Measurements from ENCODE around the gene ATP8B3. TPM values are rescaled to one million over a fixed set of nuclear protein-coding genes. Genes with fewer than 3 reads are reported as not detected.
A peak's percentile ranks its signal among the peaks of the same experiment; 100 is the strongest.

Gene ATP8B3
- total and polyA plus RNA-seq, 9 of the 15 experiments (the other 6 are each of a cell fraction or from before 2014, with no cell fraction given) = 1.2 to 12.3 (median 3.8) TPM

DNA sequence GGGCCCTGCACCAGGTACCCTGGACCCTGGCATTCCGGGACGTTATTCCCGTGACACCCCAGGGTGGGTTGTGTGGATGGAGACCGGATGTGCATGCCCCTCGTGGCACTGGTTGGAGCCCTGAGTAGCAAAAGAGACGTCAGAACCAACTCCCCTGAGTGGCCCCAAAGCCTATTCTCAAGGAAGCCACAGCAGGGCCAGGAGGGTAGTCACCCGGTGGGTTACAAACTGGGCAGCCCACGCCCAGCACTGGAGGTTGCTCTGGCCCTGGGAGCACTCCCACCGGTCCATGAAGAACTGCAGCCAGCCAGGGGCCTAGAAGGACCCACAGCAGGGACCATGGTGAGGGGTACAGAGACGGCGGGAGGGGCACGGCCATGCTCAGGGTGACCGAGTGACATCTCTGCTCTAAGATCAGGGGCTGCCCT, 43.8 kb upstream of the ATP8B3 start (continued):
- TF ChIP-seq SREBF1 (IDR thresholded peaks at IDR 0.05; ENCODE audit: borderline replicate concordance, low read depth, low read length) (no peak), SAFB (IDR thresholded peaks at IDR 0.05; ENCODE audit: borderline replicate concordance, low read depth, low read length) (no peak), ZNF766 (CRISPR knock-in tag; conservative IDR thresholded peaks at IDR 0.05) (no peak), ZC3H4 (CRISPR knock-in tag; IDR thresholded peaks at IDR 0.05; ENCODE audit: borderline replicate concordance) (0 out of 2 replicates have a peak, but pooled peaks have one; percentile 65), FOXP1 (CRISPR knock-in tag; IDR thresholded peaks at IDR 0.05) (no peak), NCOA1 (IDR thresholded peaks at IDR 0.05; ENCODE audit: low read depth) (peak; percentile 15; the same call in 1 of the 2 replicates), BRF1 (IDR thresholded peaks at IDR 0.05; ENCODE audit: borderline replicate concordance, extremely low read depth, insufficient read length) (no peak), COPS2 (conservative IDR thresholded peaks at IDR 0.05) (no peak), GABPB2 (CRISPR knock-in tag; conservative IDR thresholded peaks at IDR 0.05) (no peak), ZFX (CRISPR knock-in tag; IDR thresholded peaks at IDR 0.05) (peak; percentile 47), FOXA3 (CRISPR knock-in tag; conservative IDR thresholded peaks at IDR 0.05 in 1 of 2, IDR thresholded peaks at IDR 0.05 in 1 of 2) (no peak), TBL1XR1 (IDR thresholded peaks at IDR 0.05; ENCODE audit: low read length in 2 of 2) (no peak), SMAD4 (CRISPR knock-in tag; conservative IDR thresholded peaks at IDR 0.05) (0 out of 2 replicates have a peak, but pooled peaks have one; percentile 29), ZFP30 (CRISPR knock-in tag; IDR thresholded peaks at IDR 0.05; ENCODE audit: borderline replicate concordance) (no peak), TFAM (CRISPR knock-in tag; conservative IDR thresholded peaks at IDR 0.05) (no peak)
- TF ChIP-seq, protein P1, sequence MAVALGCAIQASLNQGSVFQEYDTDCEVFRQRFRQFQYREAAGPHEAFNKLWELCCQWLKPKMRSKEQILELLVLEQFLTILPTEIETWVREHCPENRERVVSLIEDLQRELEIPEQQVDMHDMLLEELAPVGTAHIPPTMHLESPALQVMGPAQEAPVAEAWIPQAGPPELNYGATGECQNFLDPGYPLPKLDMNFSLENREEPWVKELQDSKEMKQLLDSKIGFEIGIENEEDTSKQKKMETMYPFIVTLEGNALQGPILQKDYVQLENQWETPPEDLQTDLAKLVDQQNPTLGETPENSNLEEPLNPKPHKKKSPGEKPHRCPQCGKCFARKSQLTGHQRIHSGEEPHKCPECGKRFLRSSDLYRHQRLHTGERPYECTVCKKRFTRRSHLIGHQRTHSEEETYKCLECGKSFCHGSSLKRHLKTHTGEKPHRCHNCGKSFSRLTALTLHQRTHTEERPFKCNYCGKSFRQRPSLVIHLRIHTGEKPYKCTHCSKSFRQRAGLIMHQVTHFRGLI (CRISPR knock-in tag; IDR thresholded peaks at IDR 0.05) = no peak
- TF ChIP-seq, protein P2, sequence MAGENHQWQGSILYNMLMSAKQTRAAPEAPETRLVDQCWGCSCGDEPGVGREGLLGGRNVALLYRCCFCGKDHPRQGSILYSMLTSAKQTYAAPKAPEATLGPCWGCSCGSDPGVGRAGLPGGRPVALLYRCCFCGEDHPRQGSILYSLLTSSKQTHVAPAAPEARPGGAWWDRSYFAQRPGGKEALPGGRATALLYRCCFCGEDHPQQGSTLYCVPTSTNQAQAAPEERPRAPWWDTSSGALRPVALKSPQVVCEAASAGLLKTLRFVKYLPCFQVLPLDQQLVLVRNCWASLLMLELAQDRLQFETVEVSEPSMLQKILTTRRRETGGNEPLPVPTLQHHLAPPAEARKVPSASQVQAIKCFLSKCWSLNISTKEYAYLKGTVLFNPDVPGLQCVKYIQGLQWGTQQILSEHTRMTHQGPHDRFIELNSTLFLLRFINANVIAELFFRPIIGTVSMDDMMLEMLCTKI (IDR thresholded peaks at IDR 0.05; ENCODE audit: partially characterized antibody) = no peak
- TF ChIP-seq, protein P3, sequence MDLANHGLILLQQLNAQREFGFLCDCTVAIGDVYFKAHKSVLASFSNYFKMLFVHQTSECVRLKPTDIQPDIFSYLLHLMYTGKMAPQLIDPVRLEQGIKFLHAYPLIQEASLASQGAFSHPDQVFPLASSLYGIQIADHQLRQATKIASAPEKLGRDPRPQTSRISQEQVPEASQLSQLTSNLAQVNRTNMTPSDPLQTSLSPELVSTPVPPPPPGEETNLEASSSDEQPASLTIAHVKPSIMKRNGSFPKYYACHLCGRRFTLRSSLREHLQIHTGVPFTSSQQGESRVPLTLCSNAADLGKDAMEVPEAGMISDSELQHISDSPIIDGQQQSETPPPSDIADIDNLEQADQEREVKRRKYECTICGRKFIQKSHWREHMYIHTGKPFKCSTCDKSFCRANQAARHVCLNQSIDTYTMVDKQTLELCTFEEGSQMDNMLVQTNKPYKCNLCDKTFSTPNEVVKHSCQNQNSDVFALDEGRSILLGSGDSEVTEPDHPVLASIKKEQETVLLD (IDR thresholded peaks at IDR 0.05) = no peak
- TF ChIP-seq, protein P4, sequence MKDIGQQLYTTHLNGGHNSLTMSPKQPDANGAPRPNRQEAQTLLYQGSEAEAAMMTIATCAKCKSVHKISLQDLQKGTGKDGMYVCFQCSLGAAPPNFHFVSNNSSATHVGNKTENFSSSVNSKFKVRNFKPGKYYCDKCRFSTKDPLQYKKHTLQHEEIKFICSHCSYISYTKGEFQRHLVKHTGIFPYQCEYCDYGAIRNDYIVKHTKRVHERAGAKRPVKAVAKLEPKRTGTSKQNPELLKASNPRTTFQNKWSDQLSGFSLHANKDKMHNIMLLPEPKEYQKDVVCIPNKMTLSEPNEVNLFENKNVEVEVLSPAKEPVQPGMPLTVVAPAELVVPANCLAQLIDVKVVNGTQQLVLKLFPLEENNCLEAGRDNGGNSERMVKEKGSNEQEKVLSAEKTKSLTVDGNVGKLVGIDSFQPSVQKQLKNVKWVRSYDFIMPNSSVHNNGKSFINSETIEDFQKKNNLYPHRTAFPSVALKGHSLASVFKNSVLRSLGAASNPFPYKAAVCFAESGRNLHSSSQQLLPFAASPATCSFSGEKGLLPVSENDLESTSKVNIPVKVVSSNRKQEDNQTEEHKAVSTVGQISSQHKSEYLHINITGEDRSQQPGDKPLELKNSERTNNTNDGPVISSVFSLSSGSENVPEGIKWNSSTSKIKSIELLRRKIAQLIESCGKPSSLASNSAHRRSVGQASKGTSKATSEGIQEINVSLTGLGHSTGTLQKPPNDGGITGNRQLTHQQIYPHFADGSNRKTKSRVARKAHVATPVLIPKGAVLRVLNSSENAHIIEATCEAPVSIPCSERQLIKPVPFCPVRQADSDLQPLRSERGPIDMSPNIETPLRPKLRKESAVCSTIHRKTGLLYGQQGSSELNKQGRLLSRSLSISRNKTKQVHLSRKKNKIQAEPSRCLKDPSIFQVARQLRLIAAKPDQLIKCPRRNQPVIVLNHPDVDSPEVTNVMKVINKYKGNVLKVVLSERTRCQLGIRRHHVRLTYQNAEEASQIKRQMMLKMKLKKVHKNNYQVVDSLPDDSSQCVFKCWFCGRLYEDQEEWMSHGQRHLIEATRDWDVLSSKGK (CRISPR knock-in tag; IDR thresholded peaks at IDR 0.05) = no peak
